Measurements from ENCODE around the gene RBP5.

Gene RBP5

DNA sequence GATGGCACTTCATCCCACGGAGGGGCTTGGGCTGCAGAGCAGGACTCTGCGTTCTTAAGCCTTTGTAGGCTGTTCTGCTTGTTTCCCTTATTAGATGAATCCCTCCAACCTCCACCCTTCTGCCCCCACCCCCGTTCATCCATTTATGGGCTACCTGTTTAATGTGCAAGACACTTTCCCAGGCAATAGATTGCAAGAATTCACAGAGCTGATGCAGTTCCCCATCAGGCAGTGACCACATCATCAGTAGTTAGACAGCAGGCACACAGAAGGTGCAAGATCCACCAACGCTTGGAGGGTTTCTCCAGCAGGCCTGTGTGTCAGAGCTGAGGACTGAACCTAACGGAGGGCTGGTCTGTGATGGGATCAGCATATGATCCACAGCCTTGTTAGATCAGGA lies 35.2 kb downstream of the RBP5 start:
- Mint-ChIP-seq H3K36me3 (ENCODE audit: low read depth) (peaks cover 2% of the 10 kb centered on the region), H3K9me3 (no peaks in the 10 kb centered on the region), H3K27me3 (no peaks in the 10 kb centered on the region), H3K27ac (no peak overlapping the region), H3K4me1 (peaks cover 6% of the 10 kb centered on the region), H3K4me3 (no peak overlapping the region)
- no peak for ATAC-seq
- no peak for DNase-seq

DNA sequence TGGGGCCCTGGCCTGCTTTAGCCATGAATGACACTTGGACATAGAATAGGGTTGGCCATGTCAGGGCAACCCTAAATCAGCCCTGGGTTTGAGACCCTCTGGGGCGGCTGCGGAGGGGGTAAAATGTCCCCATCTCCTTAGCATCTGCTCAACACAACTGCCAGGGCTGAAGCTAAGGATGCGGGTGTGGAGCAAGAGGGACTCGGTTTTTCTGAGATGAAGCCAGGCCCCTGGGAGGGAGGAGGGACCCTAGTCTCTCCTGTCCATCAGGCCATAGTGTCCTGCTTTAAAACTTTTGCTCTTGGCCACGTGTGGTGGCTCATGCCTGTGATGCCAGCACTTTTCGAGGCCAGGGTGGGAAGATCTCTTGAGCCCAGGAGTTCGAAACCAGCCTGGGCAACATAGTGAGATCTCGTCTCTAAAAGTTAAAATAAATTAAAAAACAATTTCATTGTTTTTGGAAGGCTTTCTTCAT lies 35.7 kb downstream of the RBP5 start:
- no peak for DNase-seq

DNA sequence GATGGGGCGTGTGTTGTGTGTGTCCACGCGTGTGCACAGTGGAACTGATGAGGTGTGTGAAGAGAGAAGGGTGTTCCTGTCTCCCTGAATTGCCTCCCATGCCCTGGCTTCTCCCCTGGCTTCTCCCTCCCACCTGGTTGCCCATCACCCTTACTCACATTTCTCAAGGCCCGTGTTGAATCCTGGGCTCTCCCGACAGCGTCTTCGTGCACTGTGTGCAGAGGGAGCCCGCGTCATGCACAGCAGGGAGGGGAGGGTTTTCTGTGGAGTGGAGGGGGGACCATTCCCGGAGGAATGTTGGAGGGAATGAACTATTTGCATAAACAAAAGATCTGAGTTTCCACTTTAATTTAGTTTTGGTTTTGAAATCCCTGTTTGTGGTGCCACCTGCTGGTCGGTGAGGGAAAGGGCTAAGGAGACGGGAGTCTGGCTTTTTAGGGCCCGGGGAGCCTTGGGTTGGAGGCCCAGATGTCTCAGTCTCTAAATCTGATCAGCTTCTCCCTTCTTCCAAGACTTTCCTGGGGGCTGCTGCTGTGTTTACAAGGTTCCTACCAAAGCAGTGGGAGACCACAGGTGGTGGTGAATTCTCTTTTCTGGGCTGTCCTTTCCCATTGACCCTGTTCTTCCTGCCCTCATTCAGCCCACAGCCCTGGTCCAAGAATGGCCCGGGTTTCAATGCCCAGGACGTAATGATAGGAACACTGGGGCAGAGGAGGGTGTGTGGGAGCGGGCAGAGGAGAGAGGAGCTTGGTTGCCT lies 36.3 kb downstream of the RBP5 start, which contains the start of gene C1R:
TSS of gene C1R (minus strand) at position 217 of the 757 bp plus-strand sequence. CDS start at position 160, 57 bp downstream.
- peaks cover 6% of the 10 kb centered on the region for H3K4me1 Mint-ChIP-seq
- H3K36me3 Mint-ChIP-seq (ENCODE audit: low read depth): no peaks in the 10 kb centered on the region
- ATAC-seq (peak; percentile 54), DNase-seq (peak; percentile 76)
- H3K4me3 Mint-ChIP-seq: peak within 1 kb of the TSS; percentile 77
- no peaks in the 10 kb centered on the region for H3K9me3 Mint-ChIP-seq
- H3K27ac Mint-ChIP-seq: no peak within 1 kb of the TSS
- no peaks in the 10 kb centered on the region for H3K27me3 Mint-ChIP-seq

More for the DNA sequence above, 35.7 kb downstream of the RBP5 start:
- ATAC-seq: no peak
- H3K27me3 Mint-ChIP-seq: no peaks in the 10 kb centered on the region
- no peak overlapping the region for H3K4me3 Mint-ChIP-seq
- no peaks in the 10 kb centered on the region for H3K36me3 Mint-ChIP-seq (ENCODE audit: low read depth)
- H3K9me3 Mint-ChIP-seq: no peaks in the 10 kb centered on the region
- H3K4me1 Mint-ChIP-seq: peaks cover 6% of the 10 kb centered on the region
- H3K27ac Mint-ChIP-seq: no peak overlapping the region

- H3K27me3 Mint-ChIP-seq: no peaks in the 10 kb centered on the region
- H3K36me3 Mint-ChIP-seq (ENCODE audit: low read depth): no peaks in the 10 kb centered on the region
- ATAC-seq (no peak), DNase-seq (no peak)
- H3K27ac Mint-ChIP-seq: no peak overlapping the region
- H3K4me1 Mint-ChIP-seq: peaks cover 6% of the 10 kb centered on the region
- peak overlapping the region; percentile 77 for H3K4me3 Mint-ChIP-seq
- no peaks in the 10 kb centered on the region for H3K9me3 Mint-ChIP-seq
Observed at GRCh38 chr12:7091660-7092228, 36.9 kb downstream of the RBP5 start.

DNA sequence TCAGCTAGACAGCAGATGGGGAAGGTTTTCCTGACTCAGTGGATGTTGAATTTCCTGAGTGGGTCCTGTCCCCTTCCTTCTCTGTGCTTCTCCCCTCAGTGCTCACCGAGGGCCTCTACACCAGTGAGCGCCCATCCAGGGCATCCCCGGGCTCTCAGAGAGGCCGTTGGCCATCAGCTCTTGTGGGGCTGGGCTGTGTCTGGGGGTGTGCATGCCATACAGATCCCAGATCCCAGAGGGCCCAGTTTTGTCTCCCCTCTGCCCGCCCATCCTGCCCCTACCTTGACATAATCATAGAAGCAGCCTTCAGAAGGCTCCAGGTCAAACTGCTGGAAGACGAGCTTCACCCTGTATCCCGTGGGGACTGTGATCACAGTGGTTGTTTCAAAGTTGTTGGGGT lies 37.5 kb downstream of the RBP5 start:
- H3K27ac Mint-ChIP-seq: no peak overlapping the region
- H3K4me1 Mint-ChIP-seq: peaks cover 6% of the 10 kb centered on the region
- H3K36me3 Mint-ChIP-seq (ENCODE audit: low read depth): no peaks in the 10 kb centered on the region
- DNase-seq (no peak), ATAC-seq (no peak)
- H3K27me3 Mint-ChIP-seq: no peaks in the 10 kb centered on the region
- H3K9me3 Mint-ChIP-seq: no peaks in the 10 kb centered on the region
- no peak overlapping the region for H3K4me3 Mint-ChIP-seq

GRCh38 chr12:7090222-7090998 lies 38.3 kb downstream of the RBP5 start:
- H3K27me3 Mint-ChIP-seq: no peaks in the 10 kb centered on the region
- no peaks in the 10 kb centered on the region for H3K9me3 Mint-ChIP-seq
- no peak for ATAC-seq
- peaks cover 6% of the 10 kb centered on the region for H3K4me1 Mint-ChIP-seq
- H3K36me3 Mint-ChIP-seq (ENCODE audit: low read depth): no peaks in the 10 kb centered on the region
- H3K4me3 Mint-ChIP-seq: no peak overlapping the region
- no peak overlapping the region for H3K27ac Mint-ChIP-seq
- no peak for DNase-seq

DNA sequence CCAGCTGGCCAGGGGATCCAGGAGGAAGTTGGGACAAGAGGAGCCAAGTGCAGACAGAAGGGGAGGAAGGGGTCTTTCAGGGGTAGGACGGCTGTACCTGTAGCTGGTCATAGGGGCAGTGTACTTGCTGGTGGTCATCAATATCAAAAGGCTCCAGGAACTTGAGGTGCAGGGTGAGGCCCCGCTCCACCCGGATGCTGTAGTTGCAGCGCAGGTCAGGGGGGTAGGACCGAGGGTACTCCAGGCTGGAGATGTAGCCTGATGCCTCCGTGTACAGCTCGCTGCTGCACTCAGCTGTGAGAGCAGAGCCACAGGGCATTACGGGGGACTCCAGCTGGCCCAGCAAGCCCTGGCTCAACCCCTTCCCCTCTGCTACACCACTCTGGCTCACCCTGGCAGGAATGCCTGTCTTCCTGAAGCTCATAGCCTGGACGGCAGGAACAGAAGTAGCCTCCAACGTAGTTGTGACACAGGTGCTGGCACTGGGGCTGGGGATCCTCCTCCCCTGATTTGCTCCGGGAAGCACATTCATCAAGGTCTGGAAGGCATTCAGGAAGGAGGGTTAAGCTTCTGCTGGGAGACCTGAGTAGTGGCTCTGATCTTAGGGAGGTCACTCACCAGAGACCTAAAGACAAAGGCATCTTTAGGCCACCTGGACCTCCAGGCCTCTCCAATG lies 39.4 kb downstream of the RBP5 start:
- Mint-ChIP-seq H3K4me3 (no peak overlapping the region), H3K27ac (no peak overlapping the region), H3K27me3 (no peaks in the 10 kb centered on the region), H3K9me3 (no peaks in the 10 kb centered on the region), H3K4me1 (peaks cover 6% of the 10 kb centered on the region), H3K36me3 (ENCODE audit: low read depth) (no peaks in the 10 kb centered on the region)
- ATAC-seq (no peak), DNase-seq (no peak)

DNA sequence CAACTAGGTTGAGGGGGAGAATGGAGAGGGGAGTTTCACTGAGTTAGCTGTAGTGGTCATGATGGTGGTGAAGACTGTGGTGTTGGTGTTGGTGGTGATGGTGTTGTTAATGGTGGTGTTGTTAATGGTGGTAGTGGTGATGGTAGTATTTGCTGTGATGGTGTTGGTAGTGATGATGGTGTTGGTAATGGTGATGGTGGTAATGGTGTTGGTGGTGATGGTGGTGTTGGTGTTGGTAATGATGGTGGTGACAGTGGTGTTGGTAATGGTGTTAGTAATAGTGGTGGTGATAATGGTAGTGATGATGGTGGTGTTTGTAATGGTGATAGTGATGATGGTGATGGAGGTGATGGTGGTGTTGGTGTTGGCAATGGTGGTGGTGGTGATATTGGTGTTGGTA lies 45.6 kb downstream of the RBP5 start:
- H3K4me1 Mint-ChIP-seq: no peaks in the 10 kb centered on the region
- peaks cover 6% of the 10 kb centered on the region for H3K9me3 Mint-ChIP-seq
- ATAC-seq (no peak), DNase-seq (no peak)
- H3K36me3 Mint-ChIP-seq (ENCODE audit: low read depth): peaks cover 3% of the 10 kb centered on the region
- H3K4me3 Mint-ChIP-seq: no peak overlapping the region
- no peak overlapping the region for H3K27ac Mint-ChIP-seq
- H3K27me3 Mint-ChIP-seq: no peaks in the 10 kb centered on the region

DNA sequence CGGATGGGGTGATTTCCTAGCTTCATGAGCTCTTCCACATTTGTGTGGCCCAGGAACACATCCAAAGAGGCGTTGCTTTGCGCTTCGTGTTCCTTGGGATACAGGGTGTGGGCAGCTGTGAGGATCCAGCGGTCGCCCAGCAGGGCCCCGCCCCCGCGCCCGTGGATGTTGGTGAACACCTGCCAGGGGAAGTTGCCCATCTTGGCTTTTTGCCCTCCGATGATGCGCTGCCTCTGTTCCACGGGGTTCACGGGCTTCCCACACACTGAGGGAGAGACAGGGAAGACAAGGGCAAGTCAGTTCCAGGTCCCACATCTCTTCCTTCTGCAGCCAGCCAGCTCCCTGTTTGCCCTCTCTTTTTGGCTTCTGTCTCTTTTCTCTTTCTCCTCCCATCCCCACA lies 47.7 kb downstream of the RBP5 start:
- H3K4me1 Mint-ChIP-seq: no peaks in the 10 kb centered on the region
- ATAC-seq (no peak), DNase-seq (no peak)
- no peak overlapping the region for H3K27ac Mint-ChIP-seq
- H3K36me3 Mint-ChIP-seq (ENCODE audit: low read depth): peaks cover 3% of the 10 kb centered on the region
- no peak overlapping the region for H3K4me3 Mint-ChIP-seq
- H3K27me3 Mint-ChIP-seq: no peaks in the 10 kb centered on the region
- H3K9me3 Mint-ChIP-seq: peaks cover 6% of the 10 kb centered on the region

DNA sequence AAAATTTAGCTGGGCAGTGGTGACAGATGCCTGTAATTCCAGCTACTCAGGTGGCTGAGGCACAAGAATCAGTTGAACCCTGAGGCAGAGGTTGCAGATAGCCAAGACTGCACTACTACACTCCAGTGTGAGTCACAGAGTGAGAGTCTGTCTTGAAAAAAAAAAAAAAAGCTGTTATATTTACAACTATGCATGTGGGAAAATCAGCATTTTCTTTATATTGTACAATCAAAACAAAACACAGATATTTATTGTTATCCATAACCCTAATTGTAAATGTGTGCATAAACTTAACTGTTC lies 48.9 kb downstream of the RBP5 start:
- H3K27me3 Mint-ChIP-seq: no peaks in the 10 kb centered on the region
- H3K4me1 Mint-ChIP-seq: no peaks in the 10 kb centered on the region
- no peak overlapping the region for H3K27ac Mint-ChIP-seq
- no peak overlapping the region for H3K4me3 Mint-ChIP-seq
- ATAC-seq (no peak), DNase-seq (no peak)
- H3K9me3 Mint-ChIP-seq: peaks cover 6% of the 10 kb centered on the region
- H3K36me3 Mint-ChIP-seq (ENCODE audit: low read depth): peaks cover 3% of the 10 kb centered on the region

- Mint-ChIP-seq H3K9me3 (peaks cover 3% of the 10 kb centered on the region), H3K27me3 (no peaks in the 10 kb centered on the region), H3K27ac (no peak overlapping the region), H3K4me1 (no peaks in the 10 kb centered on the region), H3K4me3 (no peak overlapping the region), H3K36me3 (ENCODE audit: low read depth) (peaks cover under 1% of the 10 kb centered on the region)
- DNase-seq (no peak), ATAC-seq (no peak)
Observed at GRCh38 chr12:7078163-7078562, 50.5 kb downstream of the RBP5 start.

DNA sequence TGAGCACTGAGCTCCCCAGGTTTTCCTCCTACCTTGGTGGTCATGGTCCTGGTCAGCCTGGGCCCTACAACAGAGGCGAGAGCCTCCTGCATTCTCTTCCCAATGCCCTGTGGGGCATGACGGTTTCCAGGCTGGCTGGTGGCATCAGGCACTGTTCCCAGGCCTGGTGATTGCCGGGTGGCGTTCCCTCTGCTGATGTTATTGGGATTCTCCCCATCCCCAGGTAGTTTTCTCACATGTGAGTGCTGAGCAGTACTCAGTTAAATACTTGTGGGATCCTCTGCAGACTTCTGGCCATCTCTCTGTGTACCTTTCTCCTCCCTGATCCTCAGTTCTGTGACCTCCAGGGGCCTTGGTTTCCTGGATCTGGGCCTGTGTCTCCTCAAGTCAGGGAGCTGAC lies 52.2 kb downstream of the RBP5 start:
- Mint-ChIP-seq H3K27ac (no peak overlapping the region), H3K4me3 (no peak overlapping the region), H3K9me3 (no peaks in the 10 kb centered on the region), H3K4me1 (no peaks in the 10 kb centered on the region), H3K27me3 (peaks cover 3% of the 10 kb centered on the region), H3K36me3 (ENCODE audit: low read depth) (no peaks in the 10 kb centered on the region)
- no peak for DNase-seq
- ATAC-seq: no peak

DNA sequence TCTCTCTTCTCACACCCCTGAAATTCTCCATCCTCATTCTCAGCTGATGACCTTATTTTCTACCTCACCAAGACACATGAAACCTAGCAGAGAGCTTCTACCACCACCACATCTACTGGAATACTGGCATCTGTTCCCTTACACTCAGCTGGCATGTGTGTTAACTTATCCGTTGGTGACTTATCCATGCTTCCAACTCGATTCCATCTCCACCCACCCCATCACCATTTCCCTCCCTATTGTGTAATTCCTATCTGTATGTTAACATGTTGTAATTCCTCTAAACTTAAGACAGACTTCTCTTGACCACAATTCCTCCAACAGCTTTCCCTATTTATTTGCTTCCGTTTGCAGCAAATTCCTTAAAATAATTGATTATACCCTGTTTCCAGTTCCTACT lies 52.8 kb downstream of the RBP5 start:
- H3K27ac Mint-ChIP-seq: no peak overlapping the region
- DNase-seq (no peak), ATAC-seq (no peak)
- no peak overlapping the region for H3K4me3 Mint-ChIP-seq
- H3K9me3 Mint-ChIP-seq: no peaks in the 10 kb centered on the region
- H3K27me3 Mint-ChIP-seq: peaks cover 3% of the 10 kb centered on the region
- H3K4me1 Mint-ChIP-seq: no peaks in the 10 kb centered on the region
- H3K36me3 Mint-ChIP-seq (ENCODE audit: low read depth): no peaks in the 10 kb centered on the region

DNA sequence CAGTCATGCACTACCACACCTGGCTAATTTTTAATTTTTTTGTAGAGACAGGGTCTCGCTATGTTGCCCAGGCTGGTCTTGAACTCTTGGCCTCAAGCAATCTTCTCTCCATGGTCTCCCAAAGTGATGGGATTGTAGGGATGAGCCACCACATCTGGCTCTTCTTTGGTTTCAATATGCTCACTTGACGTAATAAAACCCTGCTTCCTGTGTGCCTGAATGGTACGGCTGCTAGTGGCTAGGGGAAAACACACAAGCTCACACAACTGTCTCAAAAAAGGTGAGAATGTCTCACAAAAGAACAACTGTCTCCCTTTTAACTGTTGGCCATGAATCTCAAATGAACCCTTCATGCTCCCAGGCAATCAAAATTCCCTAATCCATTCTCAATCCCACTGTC lies 53.2 kb downstream of the RBP5 start:
- Mint-ChIP-seq H3K9me3 (no peaks in the 10 kb centered on the region), H3K4me1 (no peaks in the 10 kb centered on the region), H3K4me3 (no peak overlapping the region), H3K36me3 (ENCODE audit: low read depth) (no peaks in the 10 kb centered on the region), H3K27ac (no peak overlapping the region), H3K27me3 (peaks cover 3% of the 10 kb centered on the region)
- no peak for ATAC-seq
- DNase-seq: no peak

Measured in activated naive CD8-positive, alpha-beta T cell treated with anti-CD3 and anti-CD28 coated beads, Interleukin-2, amount 50 U/mL, for 24 hours (primary cell).